Raji (cell line): ENCODE data around the gene ASPRV1.

Experiments used
- POLR2A ChIP-seq: IDR thresholded peaks from 2 replicates; pipeline ENCODE4 v1.6.1; 2011; ENCODE audit warnings: low read depth, low read length, control low read depth; ENCODE audit not compliant: insufficient read depth

Gene ASPRV1

DNA sequence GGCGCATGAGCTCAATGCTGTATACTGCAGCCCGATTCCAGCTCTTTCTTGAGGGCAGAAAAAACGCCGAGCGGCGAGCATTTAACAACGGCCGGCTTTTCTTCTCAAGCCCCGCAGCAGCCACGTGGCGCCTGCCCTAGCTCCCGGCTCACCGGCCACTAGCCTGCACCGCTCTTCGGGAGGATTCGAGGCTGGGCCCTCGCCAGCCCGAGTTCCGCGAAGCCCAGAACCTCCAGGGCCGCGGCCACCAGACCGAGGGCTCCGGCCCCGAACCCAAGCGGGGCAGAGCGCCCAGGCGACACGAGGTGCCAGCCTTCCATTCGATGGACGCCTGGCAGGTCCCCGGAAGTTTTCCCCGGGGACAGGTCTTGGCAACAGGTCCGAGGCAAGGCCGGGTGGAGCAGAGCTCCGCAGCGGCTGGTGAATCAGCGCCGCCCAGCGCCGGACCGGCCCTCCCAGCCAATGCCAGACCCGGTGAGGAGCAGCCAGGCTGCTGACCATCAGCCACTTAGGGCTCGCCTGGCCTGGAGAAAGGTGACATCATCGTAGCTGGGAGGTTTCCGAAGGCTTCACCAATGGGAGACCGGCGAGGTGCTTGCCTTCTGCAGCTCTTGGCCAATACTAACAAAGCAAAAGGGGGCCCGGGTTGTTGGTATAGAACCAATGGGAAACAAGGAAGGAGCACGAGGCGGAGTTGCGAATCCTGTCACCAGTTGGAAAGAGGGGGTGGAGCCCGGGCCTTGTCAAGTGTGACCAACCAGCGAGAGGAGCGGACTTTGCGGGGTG lies 47.1 kb downstream of the ASPRV1 start:
- peak; percentile 79 for TF ChIP-seq POLR2A

- TF ChIP-seq POLR2A: no peak
Observed at GRCh38 chr2:69911985-69912563, 49.4 kb downstream of the ASPRV1 start.
